Liver (tissue), 9 donors: ENCODE results near the gene SRD5A1. TPM values are rescaled to one million over a fixed set of nuclear protein-coding genes. Genes with fewer than 3 reads are reported as not detected.

Experiments
- DNase-seq: peaks from one replicate; pipeline ENCODE4 v3.0.0-alpha.2; 2017; ENCODE audit warnings: low spot score
- H3K27ac ChIP-seq, 2 donors: one replicate each; pipeline ENCODE4 v1.7.0; 2013; ENCODE audit warnings: inconsistent platforms in 2 of 2, low read length in 2 of 2, control low read depth in 1 of 2, low read depth in 1 of 2, mild to moderate bottlenecking in 1 of 2
- H3K27me3 ChIP-seq, 4 donors: one replicate each; pipeline versions ENCODE4 v1.6.1 to v1.7.0; 2013; ENCODE audit warnings: low read length in 3 of 4, inconsistent platforms in 1 of 4, mild to moderate bottlenecking in 1 of 4, moderate library complexity in 1 of 4; ENCODE audit not compliant: control insufficient read depth in 4 of 4, insufficient read depth in 4 of 4
- H3K36me3 ChIP-seq, 4 donors: one replicate each; pipeline versions ENCODE4 v1.6.1 to v1.7.0; 2013; ENCODE audit warnings: low read length in 3 of 4, mild to moderate bottlenecking in 3 of 4, low read depth in 1 of 4, moderate library complexity in 1 of 4; ENCODE audit not compliant: control insufficient read depth in 4 of 4, insufficient read depth in 3 of 4
- H3K4me1 ChIP-seq, 4 donors: one replicate each; pipeline versions ENCODE4 v1.6.1 to v1.7.0; 2013; ENCODE audit warnings: low read length in 3 of 4, mild to moderate bottlenecking in 3 of 4, moderate library complexity in 1 of 4; ENCODE audit not compliant: control insufficient read depth in 4 of 4, insufficient read depth in 4 of 4
- H3K4me3 ChIP-seq, 3 donors: one replicate each; pipeline versions ENCODE4 v1.6.1 to v1.7.0; 2013; ENCODE audit warnings: low read length in 3 of 3, control low read depth in 1 of 3, low read depth in 1 of 3, mild to moderate bottlenecking in 1 of 3
- H3K9ac ChIP-seq, 2 donors: one replicate each; pipeline ENCODE4 v1.7.0; 2013; ENCODE audit warnings: low read length in 2 of 2, mild to moderate bottlenecking in 2 of 2, moderate library complexity in 2 of 2, control low read depth in 1 of 2, low read depth in 1 of 2
- H3K9me3 ChIP-seq, 4 donors: one replicate each; pipeline versions ENCODE4 v1.6.1 to v1.7.0; 2013; ENCODE audit warnings: low read length in 3 of 4; ENCODE audit not compliant: control insufficient read depth in 4 of 4
- EGR1 ChIP-seq, 2 donors: IDR thresholded peaks; 2 replicates each; pipeline ENCODE4 v1.6.1; 2016 to 2018; ENCODE audit warnings: antibody characterized with exemption in 2 of 2, low read depth in 2 of 2
- FOXA2 ChIP-seq: IDR thresholded peaks from 2 replicates; pipeline ENCODE4 v1.6.1; 2016; ENCODE audit warnings: antibody characterized with exemption
- GABPA ChIP-seq, 2 donors: IDR thresholded peaks in 1 of 2; conservative IDR thresholded peaks in 1 of 2; 2 replicates each; pipeline ENCODE4 v1.6.1; 2016; ENCODE audit warnings: antibody characterized with exemption in 2 of 2, mild to moderate bottlenecking in 1 of 2, moderate library complexity in 1 of 2
- HNF4A ChIP-seq, 2 donors: conservative IDR thresholded peaks; 2 replicates each; pipeline ENCODE4 v1.6.1; 2016; ENCODE audit warnings: antibody characterized with exemption in 2 of 2, mild to moderate bottlenecking in 2 of 2
- HNF4G ChIP-seq: IDR thresholded peaks from 2 replicates; pipeline ENCODE4 v1.6.1; 2016; ENCODE audit warnings: antibody characterized with exemption
- JUND ChIP-seq, 2 donors: IDR thresholded peaks; 2 replicates each; pipeline ENCODE4 v1.6.1; 2016; ENCODE audit warnings: antibody characterized with exemption in 2 of 2
- MAX ChIP-seq: IDR thresholded peaks from 2 replicates; pipeline ENCODE4 v1.6.1; 2016; ENCODE audit warnings: antibody characterized with exemption
- NR2F2 ChIP-seq: IDR thresholded peaks from 2 replicates; pipeline ENCODE4 v1.6.1; 2016; ENCODE audit warnings: antibody characterized with exemption
- RAD21 ChIP-seq, 2 donors: IDR thresholded peaks; 2 replicates each; pipeline ENCODE4 v1.6.1; 2016; ENCODE audit warnings: antibody characterized with exemption in 2 of 2, mild to moderate bottlenecking in 2 of 2
- RXRA ChIP-seq, 2 donors: IDR thresholded peaks; 2 replicates each; pipeline ENCODE4 v1.6.1; 2017 to 2018; ENCODE audit warnings: antibody characterized with exemption in 2 of 2, mild to moderate bottlenecking in 1 of 2
- SP1 ChIP-seq: IDR thresholded peaks from 2 replicates; pipeline ENCODE4 v1.6.1; 2018; ENCODE audit warnings: antibody characterized with exemption, mild to moderate bottlenecking
- TAF1 ChIP-seq: conservative IDR thresholded peaks from 2 replicates; pipeline ENCODE4 v1.6.1; 2016; ENCODE audit warnings: antibody characterized with exemption, mild to moderate bottlenecking
- WGBS: extraction: QIAGEN DNeasy Blood & Tissue Kit; methylation state at CpG from one replicate; pipeline ENCODE4 v1.1.7; 2013; 5-methylcytosine and 5-hydroxymethylcytosine counted together
- polyA plus RNA-seq, 2 donors: library from polyadenylated mRNA; stranded (reverse) in 1 of 2; unstranded in 1 of 2; fragments of 200-250 nt in 1 of 2; fragments of >200 nt in 1 of 2; fragmentation: Nextera tagmentation in 1 of 2; extraction: Ambion mirVana in 1 of 2; gene quantifications; one replicate each; pipeline versions ENCODE4 v1.2.1 to v1.2.3, GENCODE V29; 2013 to 2015
- total RNA-seq, 2 donors: library from RNA; depleted of rRNA; stranded (reverse); fragments of >200 nt; gene quantifications; one replicate each; pipeline ENCODE4 v1.2.3, GENCODE V29; 2014
- TF ChIP-seq, protein P1 (sequence below): fragments of 150-350 bp; IDR thresholded peaks from 2 replicates; pipeline ENCODE4 v1.5.1; 2017; ENCODE audit warnings: improper control_type of control experiment, low read depth, low read length; ENCODE audit not compliant: missing input control
- TF ChIP-seq, protein P2 (sequence below): IDR thresholded peaks from 2 replicates; pipeline ENCODE4 v1.6.1; 2016; ENCODE audit warnings: antibody characterized with exemption
- TF ChIP-seq, protein P3 (sequence below): IDR thresholded peaks from 2 replicates; pipeline ENCODE4 v1.6.1; 2016; ENCODE audit warnings: antibody characterized with exemption, mild to moderate bottlenecking
- donor health status: healthy.
- donor health status: healthy.
- donor health status: healthy.
- donor health status: healthy.
- donor health status: healthy.

SRD5A1 gene
- total and polyA plus RNA-seq, 4 donors = 6.3 to 87.0 (median 47.7) TPM

GRCh38 chr5:6634306-6634705, 1.1 kb downstream of the SRD5A1 start:
- Histone ChIP-seq H3K9ac (peak overlapping the region in 1 of 2 donors; percentile 96), H3K9me3 (no peaks in the 10 kb centered on the region), H3K27me3 (no peaks in the 10 kb centered on the region), H3K36me3 (peaks cover under 1 to 19% (median 5%) of the 10 kb centered on the region in 4 donors), H3K4me1 (peaks cover 12 to 49% (median 35%) of the 10 kb centered on the region in 4 donors), H3K27ac (peak overlapping the region; percentile 67 to 95), H3K4me3 (peak overlapping the region; percentile 78 to 96 (median 86))
- TF ChIP-seq RXRA (IDR thresholded peaks at IDR 0.05) = no peak
- TF ChIP-seq, protein P1, sequence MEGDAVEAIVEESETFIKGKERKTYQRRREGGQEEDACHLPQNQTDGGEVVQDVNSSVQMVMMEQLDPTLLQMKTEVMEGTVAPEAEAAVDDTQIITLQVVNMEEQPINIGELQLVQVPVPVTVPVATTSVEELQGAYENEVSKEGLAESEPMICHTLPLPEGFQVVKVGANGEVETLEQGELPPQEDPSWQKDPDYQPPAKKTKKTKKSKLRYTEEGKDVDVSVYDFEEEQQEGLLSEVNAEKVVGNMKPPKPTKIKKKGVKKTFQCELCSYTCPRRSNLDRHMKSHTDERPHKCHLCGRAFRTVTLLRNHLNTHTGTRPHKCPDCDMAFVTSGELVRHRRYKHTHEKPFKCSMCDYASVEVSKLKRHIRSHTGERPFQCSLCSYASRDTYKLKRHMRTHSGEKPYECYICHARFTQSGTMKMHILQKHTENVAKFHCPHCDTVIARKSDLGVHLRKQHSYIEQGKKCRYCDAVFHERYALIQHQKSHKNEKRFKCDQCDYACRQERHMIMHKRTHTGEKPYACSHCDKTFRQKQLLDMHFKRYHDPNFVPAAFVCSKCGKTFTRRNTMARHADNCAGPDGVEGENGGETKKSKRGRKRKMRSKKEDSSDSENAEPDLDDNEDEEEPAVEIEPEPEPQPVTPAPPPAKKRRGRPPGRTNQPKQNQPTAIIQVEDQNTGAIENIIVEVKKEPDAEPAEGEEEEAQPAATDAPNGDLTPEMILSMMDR = no peak
- no peak for TF ChIP-seq RAD21 (IDR thresholded peaks at IDR 0.05)
- TF ChIP-seq NR2F2 = no peak
- no peak for TF ChIP-seq SP1
- TF ChIP-seq, protein P2, sequence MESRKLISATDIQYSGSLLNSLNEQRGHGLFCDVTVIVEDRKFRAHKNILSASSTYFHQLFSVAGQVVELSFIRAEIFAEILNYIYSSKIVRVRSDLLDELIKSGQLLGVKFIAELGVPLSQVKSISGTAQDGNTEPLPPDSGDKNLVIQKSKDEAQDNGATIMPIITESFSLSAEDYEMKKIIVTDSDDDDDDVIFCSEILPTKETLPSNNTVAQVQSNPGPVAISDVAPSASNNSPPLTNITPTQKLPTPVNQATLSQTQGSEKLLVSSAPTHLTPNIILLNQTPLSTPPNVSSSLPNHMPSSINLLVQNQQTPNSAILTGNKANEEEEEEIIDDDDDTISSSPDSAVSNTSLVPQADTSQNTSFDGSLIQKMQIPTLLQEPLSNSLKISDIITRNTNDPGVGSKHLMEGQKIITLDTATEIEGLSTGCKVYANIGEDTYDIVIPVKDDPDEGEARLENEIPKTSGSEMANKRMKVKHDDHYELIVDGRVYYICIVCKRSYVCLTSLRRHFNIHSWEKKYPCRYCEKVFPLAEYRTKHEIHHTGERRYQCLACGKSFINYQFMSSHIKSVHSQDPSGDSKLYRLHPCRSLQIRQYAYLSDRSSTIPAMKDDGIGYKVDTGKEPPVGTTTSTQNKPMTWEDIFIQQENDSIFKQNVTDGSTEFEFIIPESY = no peak
- no peak for TF ChIP-seq EGR1 (IDR thresholded peaks at IDR 0.05; ENCODE audit: low read depth in 2 of 2)
- TF ChIP-seq JUND (IDR thresholded peaks at IDR 0.05) = no peak
- TF ChIP-seq GABPA (IDR thresholded peaks at IDR 0.05 in 1 of 2, conservative IDR thresholded peaks at IDR 0.05 in 1 of 2) = no peak
- TF ChIP-seq FOXA2 = no peak
- TF ChIP-seq HNF4A (conservative IDR thresholded peaks at IDR 0.05) = no peak
- TF ChIP-seq HNF4G = no peak
- no peak for TF ChIP-seq TAF1
- TF ChIP-seq MAX = no peak
- TF ChIP-seq, protein P3, sequence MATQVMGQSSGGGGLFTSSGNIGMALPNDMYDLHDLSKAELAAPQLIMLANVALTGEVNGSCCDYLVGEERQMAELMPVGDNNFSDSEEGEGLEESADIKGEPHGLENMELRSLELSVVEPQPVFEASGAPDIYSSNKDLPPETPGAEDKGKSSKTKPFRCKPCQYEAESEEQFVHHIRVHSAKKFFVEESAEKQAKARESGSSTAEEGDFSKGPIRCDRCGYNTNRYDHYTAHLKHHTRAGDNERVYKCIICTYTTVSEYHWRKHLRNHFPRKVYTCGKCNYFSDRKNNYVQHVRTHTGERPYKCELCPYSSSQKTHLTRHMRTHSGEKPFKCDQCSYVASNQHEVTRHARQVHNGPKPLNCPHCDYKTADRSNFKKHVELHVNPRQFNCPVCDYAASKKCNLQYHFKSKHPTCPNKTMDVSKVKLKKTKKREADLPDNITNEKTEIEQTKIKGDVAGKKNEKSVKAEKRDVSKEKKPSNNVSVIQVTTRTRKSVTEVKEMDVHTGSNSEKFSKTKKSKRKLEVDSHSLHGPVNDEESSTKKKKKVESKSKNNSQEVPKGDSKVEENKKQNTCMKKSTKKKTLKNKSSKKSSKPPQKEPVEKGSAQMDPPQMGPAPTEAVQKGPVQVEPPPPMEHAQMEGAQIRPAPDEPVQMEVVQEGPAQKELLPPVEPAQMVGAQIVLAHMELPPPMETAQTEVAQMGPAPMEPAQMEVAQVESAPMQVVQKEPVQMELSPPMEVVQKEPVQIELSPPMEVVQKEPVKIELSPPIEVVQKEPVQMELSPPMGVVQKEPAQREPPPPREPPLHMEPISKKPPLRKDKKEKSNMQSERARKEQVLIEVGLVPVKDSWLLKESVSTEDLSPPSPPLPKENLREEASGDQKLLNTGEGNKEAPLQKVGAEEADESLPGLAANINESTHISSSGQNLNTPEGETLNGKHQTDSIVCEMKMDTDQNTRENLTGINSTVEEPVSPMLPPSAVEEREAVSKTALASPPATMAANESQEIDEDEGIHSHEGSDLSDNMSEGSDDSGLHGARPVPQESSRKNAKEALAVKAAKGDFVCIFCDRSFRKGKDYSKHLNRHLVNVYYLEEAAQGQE = no peak
- WGBS = 9% methylated on average over 6 of the region's 6 CpGs
- DNase-seq = no peak

GRCh38 chr5:6634788-6635430, 1.7 kb downstream of the SRD5A1 start:
- peak overlapping the region; percentile 78 to 96 (median 86) for H3K4me3 ChIP-seq
- H3K27me3 ChIP-seq = no peaks in the 10 kb centered on the region
- peaks cover 12 to 49% (median 35%) of the 10 kb centered on the region in 4 donors for H3K4me1 ChIP-seq
- TF ChIP-seq, protein P2 = no peak
- TF ChIP-seq, protein P3 = no peak
- peak; percentile 78 to 83 for TF ChIP-seq HNF4A (conservative IDR thresholded peaks at IDR 0.05)
- TF ChIP-seq, protein P1 = no peak

More at GRCh38 chr5:6634788-6635430, 1.7 kb downstream of the SRD5A1 start:
- Histone ChIP-seq H3K27ac (peak overlapping the region; percentile 56 to 67), H3K9ac (peak overlapping the region; percentile 19 to 96), H3K9me3 (no peaks in the 10 kb centered on the region), H3K36me3 (peaks cover 0 to 13% (median 4%) of the 10 kb centered on the region in 4 donors)
- 37% methylated on average over 5 of the region's 5 CpGs for WGBS
- no peak for DNase-seq
